ENCODE data around the gene LNPK. TPM values are rescaled to one million over a fixed set of nuclear protein-coding genes. Genes with fewer than 3 reads are reported as not detected.
"Not testable (repeated sequence)": the region's sequence is repeated elsewhere in the genome, so short reads cannot be mapped to it uniquely, and the experiment has no call there.

Gene LNPK
- total and polyA plus RNA-seq, 2 donors (not counting 1 experiment from before 2014, with no cell fraction given): 38.1 to 38.4 TPM

GRCh38 chr2:175922160-175922559, 79.9 kb downstream of the LNPK start:
- H3K79me2 ChIP-seq (ENCODE audit: control insufficient read depth, insufficient read depth, low read length): no peaks in the 10 kb centered on the region
- peaks cover 2% of the 10 kb centered on the region for H3K4me1 ChIP-seq (ENCODE audit: control insufficient read depth, extremely low read depth, insufficient read depth, low read length)
- no peak overlapping the region for H3K27ac ChIP-seq (ENCODE audit: insufficient read depth, low read length)
- H3K9me3 ChIP-seq (ENCODE audit: control insufficient read depth, insufficient read depth, low read depth, low read length): no peaks in the 10 kb centered on the region
- H3K27me3 ChIP-seq (ENCODE audit: control insufficient read depth, insufficient read depth, low read length): no peaks in the 10 kb centered on the region
- no peak for DNase-seq (ENCODE audit: low read depth in 2 of 2)
- H3K36me3 ChIP-seq (ENCODE audit: control insufficient read depth, insufficient read depth, low read length): no peaks in the 10 kb centered on the region
- H4K20me1 ChIP-seq (ENCODE audit: control insufficient read depth, extremely low read depth, insufficient read depth, low read length): no peaks in the 10 kb centered on the region
- H3K4me3 ChIP-seq (replicated peaks in 1 of 4; ENCODE audit: control extremely low read depth in 1 of 4, insufficient read depth in 1 of 4, low read depth in 3 of 4, low read length in 4 of 4): no peak overlapping the region
- H3K4me2 ChIP-seq (ENCODE audit: extremely low read depth, insufficient read depth, low read length): no peak overlapping the region
- no peak overlapping the region for H2AFZ ChIP-seq (ENCODE audit: low read length)
- no peak overlapping the region for H3K9ac ChIP-seq (ENCODE audit: insufficient read depth, low read length)
- TF ChIP-seq EZH2 (IDR thresholded peaks at IDR 0.05; ENCODE audit: low read length, missing control alignments) (no peak), CTCF (conservative IDR thresholded peaks at IDR 0.05 in 1 of 2, IDR thresholded peaks at IDR 0.05 in 1 of 2; ENCODE audit: low read depth in 1 of 2, low read length in 2 of 2) (no peak)

- no peak overlapping the region for H2AFZ ChIP-seq (ENCODE audit: low read length)
- no peaks in the 10 kb centered on the region for H3K36me3 ChIP-seq (ENCODE audit: control insufficient read depth, insufficient read depth, low read length)
- no peak for DNase-seq (ENCODE audit: low read depth in 2 of 2)
- no peaks in the 10 kb centered on the region for H3K4me1 ChIP-seq (ENCODE audit: control insufficient read depth, extremely low read depth, insufficient read depth, low read length)
- H3K9ac ChIP-seq (ENCODE audit: insufficient read depth, low read length): no peak overlapping the region
- no peak overlapping the region for H3K27ac ChIP-seq (ENCODE audit: insufficient read depth, low read length)
- no peak overlapping the region for H3K4me3 ChIP-seq (replicated peaks in 1 of 4; ENCODE audit: control extremely low read depth in 1 of 4, insufficient read depth in 1 of 4, low read depth in 3 of 4, low read length in 4 of 4)
- no peaks in the 10 kb centered on the region for H3K27me3 ChIP-seq (ENCODE audit: control insufficient read depth, insufficient read depth, low read length)
- no peaks in the 10 kb centered on the region for H3K9me3 ChIP-seq (ENCODE audit: control insufficient read depth, insufficient read depth, low read depth, low read length)
- H3K79me2 ChIP-seq (ENCODE audit: control insufficient read depth, insufficient read depth, low read length): no peaks in the 10 kb centered on the region
- TF ChIP-seq EZH2 (IDR thresholded peaks at IDR 0.05; ENCODE audit: low read length, missing control alignments) (no peak), CTCF (conservative IDR thresholded peaks at IDR 0.05 in 1 of 2, IDR thresholded peaks at IDR 0.05 in 1 of 2; ENCODE audit: low read depth in 1 of 2, low read length in 2 of 2) (no peak)
- no peaks in the 10 kb centered on the region for H4K20me1 ChIP-seq (ENCODE audit: control insufficient read depth, extremely low read depth, insufficient read depth, low read length)
- no peak overlapping the region for H3K4me2 ChIP-seq (ENCODE audit: extremely low read depth, insufficient read depth, low read length)
Measured at GRCh38 chr2:175918935-175919334, 83.1 kb downstream of the LNPK start.

GRCh38 chr2:175914846-175915245, 87.2 kb downstream of the LNPK start:
- H3K36me3 ChIP-seq (ENCODE audit: control insufficient read depth, insufficient read depth, low read length): no peaks in the 10 kb centered on the region
- no peak overlapping the region for H3K9ac ChIP-seq (ENCODE audit: insufficient read depth, low read length)
- no peak overlapping the region for H2AFZ ChIP-seq (ENCODE audit: low read length)
- H3K79me2 ChIP-seq (ENCODE audit: control insufficient read depth, insufficient read depth, low read length): no peaks in the 10 kb centered on the region
- no peak overlapping the region for H3K4me2 ChIP-seq (ENCODE audit: extremely low read depth, insufficient read depth, low read length)
- H3K27ac ChIP-seq (ENCODE audit: insufficient read depth, low read length): no peak overlapping the region
- peak in 1 of 2 donors; percentile 9 for DNase-seq (ENCODE audit: low read depth in 2 of 2)
- H3K9me3 ChIP-seq (ENCODE audit: control insufficient read depth, insufficient read depth, low read depth, low read length): no peaks in the 10 kb centered on the region
- no peaks in the 10 kb centered on the region for H3K27me3 ChIP-seq (ENCODE audit: control insufficient read depth, insufficient read depth, low read length)
- H3K4me3 ChIP-seq (replicated peaks in 1 of 4; ENCODE audit: control extremely low read depth in 1 of 4, insufficient read depth in 1 of 4, low read depth in 3 of 4, low read length in 4 of 4): no peak overlapping the region
- H3K4me1 ChIP-seq (ENCODE audit: control insufficient read depth, extremely low read depth, insufficient read depth, low read length): no peaks in the 10 kb centered on the region
- TF ChIP-seq CTCF (conservative IDR thresholded peaks at IDR 0.05 in 1 of 2, IDR thresholded peaks at IDR 0.05 in 1 of 2; ENCODE audit: low read depth in 1 of 2, low read length in 2 of 2): no peak
- no peak for TF ChIP-seq EZH2 (IDR thresholded peaks at IDR 0.05; ENCODE audit: low read length, missing control alignments)
- no peaks in the 10 kb centered on the region for H4K20me1 ChIP-seq (ENCODE audit: control insufficient read depth, extremely low read depth, insufficient read depth, low read length)

- not testable (repeated sequence) for H3K9me3 ChIP-seq (ENCODE audit: control insufficient read depth, insufficient read depth, low read depth, low read length); H2AFZ ChIP-seq (ENCODE audit: low read length); H3K79me2 ChIP-seq (ENCODE audit: control insufficient read depth, insufficient read depth, low read length); H3K4me3 ChIP-seq (replicated peaks in 1 of 4; ENCODE audit: control extremely low read depth in 1 of 4, insufficient read depth in 1 of 4, low read depth in 3 of 4, low read length in 4 of 4); DNase-seq (ENCODE audit: low read depth in 2 of 2); H4K20me1 ChIP-seq (ENCODE audit: control insufficient read depth, extremely low read depth, insufficient read depth, low read length); H3K9ac ChIP-seq (ENCODE audit: insufficient read depth, low read length); H3K4me1 ChIP-seq (ENCODE audit: control insufficient read depth, extremely low read depth, insufficient read depth, low read length); H3K27ac ChIP-seq (ENCODE audit: insufficient read depth, low read length); H3K36me3 ChIP-seq (ENCODE audit: control insufficient read depth, insufficient read depth, low read length); H3K4me2 ChIP-seq (ENCODE audit: extremely low read depth, insufficient read depth, low read length); H3K27me3 ChIP-seq (ENCODE audit: control insufficient read depth, insufficient read depth, low read length)
Measured at GRCh38 chr2:175913849-175914743, 88.0 kb downstream of the LNPK start.
